HEK293 (cell line): ENCODE data around the gene TOPORS.

Experiments used
- BCL11A ChIP-seq: fragments of 450-650 bp; formaldehyde crosslinking; IDR thresholded peaks from 2 replicates; pipeline ENCODE4 v1.5.1; 2016; ENCODE audit warnings: low read depth, missing biosample characterization, missing genetic modification characterization
- BCL11B ChIP-seq: fragments of 450-650 bp; formaldehyde crosslinking; IDR thresholded peaks from 2 replicates; pipeline ENCODE4 v1.5.1; 2016; ENCODE audit warnings: low read depth, missing biosample characterization, missing genetic modification characterization
- ZBTB17 ChIP-seq: fragments of 450-650 bp; formaldehyde crosslinking; IDR thresholded peaks from 2 replicates; pipeline ENCODE4 v1.5.1; 2016; ENCODE audit warnings: missing biosample characterization, missing genetic modification characterization
- ZBTB6 ChIP-seq: fragments of 450-650 bp; formaldehyde crosslinking; IDR thresholded peaks from 2 replicates; pipeline ENCODE4 v1.5.1; 2017; ENCODE audit warnings: missing biosample characterization, missing genetic modification characterization
- ZNF146 ChIP-seq: fragments of 450-650 bp; formaldehyde crosslinking; IDR thresholded peaks from 2 replicates; pipeline ENCODE4 v1.5.1; 2016; ENCODE audit warnings: missing biosample characterization, missing genetic modification characterization
- ZNF157 ChIP-seq: fragments of 450-650 bp; formaldehyde crosslinking; IDR thresholded peaks from 2 replicates; pipeline ENCODE4 v1.5.1; 2016; ENCODE audit warnings: missing biosample characterization, missing genetic modification characterization
- ZNF175 ChIP-seq: fragments of 450-650 bp; formaldehyde crosslinking; IDR thresholded peaks from 2 replicates; pipeline ENCODE4 v1.5.1; 2016; ENCODE audit warnings: missing biosample characterization, missing genetic modification characterization
- ZNF211 ChIP-seq: fragments of 450-650 bp; formaldehyde crosslinking; IDR thresholded peaks from 2 replicates; pipeline ENCODE4 v1.5.1; 2016; ENCODE audit warnings: low read depth, missing biosample characterization, missing genetic modification characterization
- ZNF223 ChIP-seq: fragments of 450-650 bp; formaldehyde crosslinking; IDR thresholded peaks from 2 replicates; pipeline ENCODE4 v1.5.1; 2016; ENCODE audit warnings: missing biosample characterization, missing genetic modification characterization
- ZNF292 ChIP-seq: fragments of 450-650 bp; formaldehyde crosslinking; IDR thresholded peaks from 2 replicates; pipeline ENCODE4 v1.5.1; 2016; ENCODE audit warnings: low read depth, missing biosample characterization, missing genetic modification characterization, borderline replicate concordance
- ZNF350 ChIP-seq: fragments of 450-650 bp; formaldehyde crosslinking; IDR thresholded peaks from 2 replicates; pipeline ENCODE4 v1.5.0; 2017; ENCODE audit warnings: missing biosample characterization, mild to moderate bottlenecking, missing genetic modification characterization
- ZNF37A ChIP-seq: fragments of 450-650 bp; IDR thresholded peaks from 2 replicates; pipeline ENCODE4 v1.5.1; 2018; ENCODE audit warnings: missing biosample characterization, missing genetic modification characterization
- ZNF473 ChIP-seq: fragments of 450-650 bp; formaldehyde crosslinking; IDR thresholded peaks from 2 replicates; pipeline ENCODE4 v1.5.1; 2017; ENCODE audit warnings: missing biosample characterization, missing genetic modification characterization
- ZNF48 ChIP-seq: fragments of 450-650 bp; formaldehyde crosslinking; IDR thresholded peaks from 2 replicates; pipeline ENCODE4 v1.5.1; 2016; ENCODE audit warnings: missing biosample characterization, missing genetic modification characterization
- ZNF514 ChIP-seq: fragments of 450-650 bp; formaldehyde crosslinking; IDR thresholded peaks from 2 replicates; pipeline ENCODE4 v1.5.1; 2016; ENCODE audit warnings: missing biosample characterization, missing genetic modification characterization
- ZNF561 ChIP-seq: fragments of 450-650 bp; IDR thresholded peaks from 2 replicates; pipeline ENCODE4 v1.5.1; 2018; ENCODE audit warnings: missing biosample characterization, missing genetic modification characterization, borderline replicate concordance
- ZNF623 ChIP-seq: fragments of 450-650 bp; formaldehyde crosslinking; IDR thresholded peaks from 2 replicates; pipeline ENCODE4 v1.5.1; 2016; ENCODE audit warnings: missing biosample characterization, missing genetic modification characterization
- ZNF624 ChIP-seq: fragments of 450-650 bp; formaldehyde crosslinking; IDR thresholded peaks from 2 replicates; pipeline ENCODE4 v1.5.1; 2017; ENCODE audit warnings: missing biosample characterization, missing genetic modification characterization
- ZNF639 ChIP-seq: fragments of 450-650 bp; formaldehyde crosslinking; IDR thresholded peaks from 2 replicates; pipeline ENCODE4 v1.5.1; 2016; ENCODE audit warnings: missing biosample characterization, missing genetic modification characterization
- ZNF677 ChIP-seq: fragments of 450-650 bp; IDR thresholded peaks from 2 replicates; pipeline ENCODE4 v1.5.0; 2018; ENCODE audit warnings: missing biosample characterization, mild to moderate bottlenecking, missing genetic modification characterization, moderate library complexity
- ZNF692 ChIP-seq: fragments of 450-650 bp; formaldehyde crosslinking; IDR thresholded peaks from 2 replicates; pipeline ENCODE4 v1.5.1; 2016; ENCODE audit warnings: missing biosample characterization, missing genetic modification characterization
- ZNF776 ChIP-seq: fragments of 450-650 bp; formaldehyde crosslinking; IDR thresholded peaks from 2 replicates; pipeline ENCODE4 v1.5.0; 2017; ENCODE audit warnings: missing biosample characterization, missing genetic modification characterization, borderline replicate concordance
- TF ChIP-seq, protein P1 (sequence below): fragments of 450-650 bp; formaldehyde crosslinking; IDR thresholded peaks from 2 replicates; pipeline ENCODE4 v1.5.1; 2016; ENCODE audit warnings: missing biosample characterization, missing genetic modification characterization
- TF ChIP-seq, protein P2 (sequence below): IDR thresholded peaks from 2 replicates; pipeline ENCODE4 v1.6.1; 2011; ENCODE audit warnings: mild to moderate bottlenecking, low read depth, low read length, borderline replicate concordance
- TF ChIP-seq, protein P3 (sequence below): fragments of 450-650 bp; formaldehyde crosslinking; IDR thresholded peaks from 2 replicates; pipeline ENCODE4 v1.5.1; 2017; ENCODE audit warnings: missing biosample characterization, missing genetic modification characterization
- TF ChIP-seq, protein P4 (sequence below): fragments of 450-650 bp; formaldehyde crosslinking; IDR thresholded peaks from 2 replicates; pipeline ENCODE4 v1.5.1; 2016; ENCODE audit warnings: missing biosample characterization, missing genetic modification characterization
- TF ChIP-seq, protein P5 (sequence below): fragments of 450-650 bp; formaldehyde crosslinking; IDR thresholded peaks from 2 replicates; pipeline ENCODE4 v1.5.1; 2016; ENCODE audit warnings: missing biosample characterization, missing genetic modification characterization
- TF ChIP-seq, protein P6 (sequence below): fragments of 450-650 bp; formaldehyde crosslinking; IDR thresholded peaks from 2 replicates; pipeline ENCODE4 v1.5.1; 2016; ENCODE audit warnings: missing biosample characterization, missing genetic modification characterization

The TOPORS gene

DNA sequence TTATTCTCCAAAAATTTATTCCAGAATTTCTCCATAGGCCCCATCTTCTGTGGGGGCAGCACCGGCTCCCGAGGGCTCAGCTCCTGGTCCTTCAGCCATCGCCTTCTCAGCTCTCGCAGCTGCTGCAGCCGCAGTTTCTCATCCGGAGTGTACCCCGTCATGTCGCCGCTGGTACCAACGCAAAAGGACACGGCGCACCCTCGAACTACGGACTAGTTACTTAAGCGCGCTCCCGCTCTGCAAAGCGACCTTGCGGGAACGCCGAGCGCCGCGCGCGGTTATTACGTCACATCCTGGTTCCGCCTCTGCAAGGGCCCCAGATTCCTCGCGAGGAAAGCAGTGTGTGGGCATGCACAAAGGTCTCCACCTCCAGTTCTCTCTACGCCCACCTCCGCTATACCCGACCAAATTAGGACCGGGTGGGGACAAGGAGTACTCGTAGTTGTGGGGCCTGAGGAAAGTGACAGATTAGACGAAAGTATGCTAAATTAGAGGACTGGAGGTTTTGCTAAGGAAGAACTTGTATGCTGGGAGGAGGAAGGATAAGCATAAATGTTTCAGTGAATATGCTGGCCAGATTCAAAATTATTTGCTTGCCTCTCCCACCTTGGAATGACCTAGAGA lies 20.6 kb upstream of the TOPORS start, which contains the start of gene NDUFB6 (continued):
- TF ChIP-seq, protein P1, sequence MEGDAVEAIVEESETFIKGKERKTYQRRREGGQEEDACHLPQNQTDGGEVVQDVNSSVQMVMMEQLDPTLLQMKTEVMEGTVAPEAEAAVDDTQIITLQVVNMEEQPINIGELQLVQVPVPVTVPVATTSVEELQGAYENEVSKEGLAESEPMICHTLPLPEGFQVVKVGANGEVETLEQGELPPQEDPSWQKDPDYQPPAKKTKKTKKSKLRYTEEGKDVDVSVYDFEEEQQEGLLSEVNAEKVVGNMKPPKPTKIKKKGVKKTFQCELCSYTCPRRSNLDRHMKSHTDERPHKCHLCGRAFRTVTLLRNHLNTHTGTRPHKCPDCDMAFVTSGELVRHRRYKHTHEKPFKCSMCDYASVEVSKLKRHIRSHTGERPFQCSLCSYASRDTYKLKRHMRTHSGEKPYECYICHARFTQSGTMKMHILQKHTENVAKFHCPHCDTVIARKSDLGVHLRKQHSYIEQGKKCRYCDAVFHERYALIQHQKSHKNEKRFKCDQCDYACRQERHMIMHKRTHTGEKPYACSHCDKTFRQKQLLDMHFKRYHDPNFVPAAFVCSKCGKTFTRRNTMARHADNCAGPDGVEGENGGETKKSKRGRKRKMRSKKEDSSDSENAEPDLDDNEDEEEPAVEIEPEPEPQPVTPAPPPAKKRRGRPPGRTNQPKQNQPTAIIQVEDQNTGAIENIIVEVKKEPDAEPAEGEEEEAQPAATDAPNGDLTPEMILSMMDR: no peak
- TF ChIP-seq ZNF624 (no peak), ZNF211 (tag by site-specific recombination) (no peak), ZNF292 (tag by site-specific recombination) (no peak), ZNF48 (tag by site-specific recombination) (no peak), ZNF350 (tag by site-specific recombination) (no peak), ZNF677 (tag by site-specific recombination) (no peak), ZNF37A (tag by site-specific recombination) (no peak), ZNF692 (tag by site-specific recombination) (peak; percentile 67; the same call in 1 of the 2 replicates), ZNF639 (tag by site-specific recombination) (no peak), ZNF514 (tag by site-specific recombination) (no peak), ZNF146 (tag by site-specific recombination) (no peak), ZBTB6 (tag by site-specific recombination) (no peak), ZNF561 (tag by site-specific recombination) (peak; percentile 33; the same call in 1 of the 2 replicates), ZNF223 (tag by site-specific recombination) (no peak), ZNF623 (tag by site-specific recombination) (no peak), BCL11B (tag by site-specific recombination) (no peak), ZNF473 (tag by site-specific recombination) (no peak), ZBTB17 (tag by site-specific recombination) (peak; percentile 99), ZNF157 (tag by site-specific recombination) (no peak), ZNF776 (tag by site-specific recombination) (no peak), BCL11A (tag by site-specific recombination) (no peak), ZNF175 (tag by site-specific recombination) (no peak)
- TF ChIP-seq, protein P2, sequence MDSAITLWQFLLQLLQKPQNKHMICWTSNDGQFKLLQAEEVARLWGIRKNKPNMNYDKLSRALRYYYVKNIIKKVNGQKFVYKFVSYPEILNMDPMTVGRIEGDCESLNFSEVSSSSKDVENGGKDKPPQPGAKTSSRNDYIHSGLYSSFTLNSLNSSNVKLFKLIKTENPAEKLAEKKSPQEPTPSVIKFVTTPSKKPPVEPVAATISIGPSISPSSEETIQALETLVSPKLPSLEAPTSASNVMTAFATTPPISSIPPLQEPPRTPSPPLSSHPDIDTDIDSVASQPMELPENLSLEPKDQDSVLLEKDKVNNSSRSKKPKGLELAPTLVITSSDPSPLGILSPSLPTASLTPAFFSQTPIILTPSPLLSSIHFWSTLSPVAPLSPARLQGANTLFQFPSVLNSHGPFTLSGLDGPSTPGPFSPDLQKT: no peak
- TF ChIP-seq, protein P3, sequence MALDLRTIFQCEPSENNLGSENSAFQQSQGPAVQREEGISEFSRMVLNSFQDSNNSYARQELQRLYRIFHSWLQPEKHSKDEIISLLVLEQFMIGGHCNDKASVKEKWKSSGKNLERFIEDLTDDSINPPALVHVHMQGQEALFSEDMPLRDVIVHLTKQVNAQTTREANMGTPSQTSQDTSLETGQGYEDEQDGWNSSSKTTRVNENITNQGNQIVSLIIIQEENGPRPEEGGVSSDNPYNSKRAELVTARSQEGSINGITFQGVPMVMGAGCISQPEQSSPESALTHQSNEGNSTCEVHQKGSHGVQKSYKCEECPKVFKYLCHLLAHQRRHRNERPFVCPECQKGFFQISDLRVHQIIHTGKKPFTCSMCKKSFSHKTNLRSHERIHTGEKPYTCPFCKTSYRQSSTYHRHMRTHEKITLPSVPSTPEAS (tag by site-specific recombination): no peak
- TF ChIP-seq, protein P4, sequence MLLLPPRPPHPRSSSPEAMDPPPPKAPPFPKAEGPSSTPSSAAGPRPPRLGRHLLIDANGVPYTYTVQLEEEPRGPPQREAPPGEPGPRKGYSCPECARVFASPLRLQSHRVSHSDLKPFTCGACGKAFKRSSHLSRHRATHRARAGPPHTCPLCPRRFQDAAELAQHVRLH (tag by site-specific recombination): 0 out of 2 replicates have a peak, but pooled peaks have one; percentile 19
- TF ChIP-seq, protein P5, sequence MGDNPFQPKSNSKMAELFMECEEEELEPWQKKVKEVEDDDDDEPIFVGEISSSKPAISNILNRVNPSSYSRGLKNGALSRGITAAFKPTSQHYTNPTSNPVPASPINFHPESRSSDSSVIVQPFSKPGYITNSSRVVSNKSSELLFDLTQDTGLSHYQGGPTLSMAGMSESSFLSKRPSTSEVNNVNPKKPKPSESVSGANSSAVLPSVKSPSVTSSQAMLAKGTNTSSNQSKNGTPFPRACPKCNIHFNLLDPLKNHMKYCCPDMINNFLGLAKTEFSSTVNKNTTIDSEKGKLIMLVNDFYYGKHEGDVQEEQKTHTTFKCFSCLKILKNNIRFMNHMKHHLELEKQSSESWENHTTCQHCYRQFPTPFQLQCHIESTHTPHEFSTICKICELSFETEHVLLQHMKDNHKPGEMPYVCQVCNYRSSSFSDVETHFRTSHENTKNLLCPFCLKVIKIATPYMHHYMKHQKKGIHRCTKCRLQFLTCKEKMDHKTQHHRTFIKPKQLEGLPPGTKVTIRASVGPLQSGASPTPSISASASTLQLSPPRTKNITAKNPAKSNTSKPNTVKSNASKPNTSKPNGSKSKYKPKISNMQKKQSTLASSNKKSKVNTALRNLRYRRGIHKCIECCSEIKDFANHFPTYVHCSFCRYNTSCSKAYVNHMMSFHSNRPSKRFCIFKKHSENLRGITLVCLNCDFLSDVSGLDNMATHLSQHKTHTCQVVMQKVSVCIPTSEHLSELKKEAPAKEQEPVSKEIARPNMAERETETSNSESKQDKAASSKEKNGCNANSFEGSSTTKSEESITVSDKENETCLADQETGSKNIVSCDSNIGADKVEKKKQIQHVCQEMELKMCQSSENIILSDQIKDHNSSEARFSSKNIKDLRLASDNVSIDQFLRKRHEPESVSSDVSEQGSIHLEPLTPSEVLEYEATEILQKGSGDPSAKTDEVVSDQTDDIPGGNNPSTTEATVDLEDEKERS (tag by site-specific recombination): no peak
- TF ChIP-seq, protein P6, sequence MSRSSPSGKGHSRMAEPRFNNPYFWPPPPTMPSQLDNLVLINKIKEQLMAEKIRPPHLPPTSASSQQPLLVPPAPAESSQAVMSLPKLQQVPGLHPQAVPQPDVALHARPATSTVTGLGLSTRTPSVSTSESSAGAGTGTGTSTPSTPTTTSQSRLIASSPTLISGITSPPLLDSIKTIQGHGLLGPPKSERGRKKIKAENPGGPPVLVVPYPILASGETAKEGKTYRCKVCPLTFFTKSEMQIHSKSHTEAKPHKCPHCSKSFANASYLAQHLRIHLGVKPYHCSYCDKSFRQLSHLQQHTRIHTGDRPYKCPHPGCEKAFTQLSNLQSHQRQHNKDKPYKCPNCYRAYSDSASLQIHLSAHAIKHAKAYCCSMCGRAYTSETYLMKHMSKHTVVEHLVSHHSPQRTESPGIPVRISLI (tag by site-specific recombination): no peak
